ENCODE data around the gene CORO2B.
A peak's percentile ranks its signal among the peaks of the same experiment; 100 is the strongest.

Gene CORO2B

GRCh38 chr15:68650901-68651709 is 72.3 kb downstream of the CORO2B start:
- DNase-seq = peak; percentile 60
- Histone ChIP-seq H3K79me2 (ENCODE audit: low read length) (no peaks in the 10 kb centered on the region), H3K36me3 (replicated peaks; ENCODE audit: insufficient read depth, low read length) (no peaks in the 10 kb centered on the region), H3K9ac (ENCODE audit: low read length) (no peak overlapping the region), H3K27ac (ENCODE audit: low read length) (no peak overlapping the region), H3K9me3 (replicated peaks; ENCODE audit: insufficient read depth, low read length) (no peaks in the 10 kb centered on the region), H3K9me2 (replicated peaks; ENCODE audit: insufficient read depth, low read length) (no peaks in the 10 kb centered on the region), H2AFZ (ENCODE audit: low read length) (peak overlapping the region; percentile 18), H4K20me1 (ENCODE audit: insufficient read depth, low read length) (no peaks in the 10 kb centered on the region), H3K4me3 (ENCODE audit: low read length) (no peak overlapping the region; the same call in 1 of the 2 replicates), H3K4me2 (ENCODE audit: low read depth, low read length) (peak overlapping the region; percentile 18; the same call in 1 of the 2 replicates), H3F3A (ENCODE audit: insufficient read depth, low read length) (no peaks in the 10 kb centered on the region), H3K27me3 (replicated peaks; ENCODE audit: insufficient read depth, low read length) (no peaks in the 10 kb centered on the region), H3K4me1 (ENCODE audit: low read length) (no peaks in the 10 kb centered on the region)
- TF ChIP-seq EZH2phosphoT487 (IDR thresholded peaks at IDR 0.05; ENCODE audit: low read length) (no peak), CTCF (IDR thresholded peaks at IDR 0.05; ENCODE audit: low read length) (peak; percentile 89)

- H3K9ac ChIP-seq (ENCODE audit: low read length) = no peak overlapping the region
- no peak overlapping the region for H3K4me2 ChIP-seq (ENCODE audit: low read depth, low read length)
- H3K27me3 ChIP-seq (replicated peaks; ENCODE audit: insufficient read depth, low read length) = no peaks in the 10 kb centered on the region
- DNase-seq = no peak
- no peaks in the 10 kb centered on the region for H4K20me1 ChIP-seq (ENCODE audit: insufficient read depth, low read length)
- H2AFZ ChIP-seq (ENCODE audit: low read length) = no peak overlapping the region
- H3K9me2 ChIP-seq (replicated peaks; ENCODE audit: insufficient read depth, low read length) = no peaks in the 10 kb centered on the region
- no peak overlapping the region for H3K4me3 ChIP-seq (ENCODE audit: low read length)
- TF ChIP-seq CTCF (IDR thresholded peaks at IDR 0.05; ENCODE audit: low read length) = no peak
- no peak for TF ChIP-seq EZH2 (optimal IDR thresholded peaks at IDR 0.05; ENCODE audit: low read depth, low read length)
- no peak for TF ChIP-seq EZH2phosphoT487 (IDR thresholded peaks at IDR 0.05; ENCODE audit: low read length)
- H3K36me3 ChIP-seq (replicated peaks; ENCODE audit: insufficient read depth, low read length) = no peaks in the 10 kb centered on the region
- no peaks in the 10 kb centered on the region for H3K4me1 ChIP-seq (ENCODE audit: low read length)
- H3F3A ChIP-seq (ENCODE audit: insufficient read depth, low read length) = no peaks in the 10 kb centered on the region
- H3K27ac ChIP-seq (ENCODE audit: low read length) = no peak overlapping the region
- H3K9me3 ChIP-seq (replicated peaks; ENCODE audit: insufficient read depth, low read length) = no peaks in the 10 kb centered on the region
- H3K79me2 ChIP-seq (ENCODE audit: low read length) = no peaks in the 10 kb centered on the region
Observed at GRCh38 chr15:68651916-68652525, 73.2 kb downstream of the CORO2B start.

- no peak overlapping the region for H2AFZ ChIP-seq (ENCODE audit: low read length)
- H4K20me1 ChIP-seq (ENCODE audit: insufficient read depth, low read length) = no peaks in the 10 kb centered on the region
- DNase-seq = no peak
- no peaks in the 10 kb centered on the region for H3K79me2 ChIP-seq (ENCODE audit: low read length)
- H3K4me2 ChIP-seq (ENCODE audit: low read depth, low read length) = no peak overlapping the region
- no peaks in the 10 kb centered on the region for H3F3A ChIP-seq (ENCODE audit: insufficient read depth, low read length)
- H3K9me3 ChIP-seq (replicated peaks; ENCODE audit: insufficient read depth, low read length) = no peaks in the 10 kb centered on the region
- H3K36me3 ChIP-seq (replicated peaks; ENCODE audit: insufficient read depth, low read length) = no peaks in the 10 kb centered on the region
- H3K9me2 ChIP-seq (replicated peaks; ENCODE audit: insufficient read depth, low read length) = no peaks in the 10 kb centered on the region
- H3K9ac ChIP-seq (ENCODE audit: low read length) = no peak overlapping the region
- no peak overlapping the region for H3K4me3 ChIP-seq (ENCODE audit: low read length)
- no peaks in the 10 kb centered on the region for H3K27me3 ChIP-seq (replicated peaks; ENCODE audit: insufficient read depth, low read length)
- no peak overlapping the region for H3K27ac ChIP-seq (ENCODE audit: low read length)
- TF ChIP-seq EZH2 (optimal IDR thresholded peaks at IDR 0.05; ENCODE audit: low read depth, low read length) (no peak), CTCF (IDR thresholded peaks at IDR 0.05; ENCODE audit: low read length) (no peak), EZH2phosphoT487 (IDR thresholded peaks at IDR 0.05; ENCODE audit: low read length) (no peak)
- H3K4me1 ChIP-seq (ENCODE audit: low read length) = no peaks in the 10 kb centered on the region
Observed at GRCh38 chr15:68653031-68653635, 74.3 kb downstream of the CORO2B start.
